A549 (cell line): ENCODE data around the gene CSMD2. TPM values are rescaled to one million over a fixed set of nuclear protein-coding genes. Genes with fewer than 3 reads are reported as not detected.

Experiments
- ATAC-seq, 2 experiments: fragments of 200-7000 bp in 1 of 2; fragments of >200 bp in 1 of 2; cut with Nextera tagmentation in 1 of 2; cut with Tn5 transposase in 1 of 2; 3 replicates each; pipeline versions ENCODE4 v1.8.0 to v1.9.1; 2018 to 2020; ENCODE audit warnings: mild to moderate bottlenecking in 1 of 2, moderate library complexity in 1 of 2
- CTCF ChIA-PET: fragments of 300-600 bp; sonication (Branson Sonifier 250); formaldehyde crosslinking; extraction: SDS; loops from one replicate; lab custom pipeline; 2021; ENCODE audit warnings: antibody characterized with exemption, inconsistent platforms; lab: Yijun Ruan, JAX
- POLR2A ChIA-PET: fragments of 350-600 bp; formaldehyde crosslinking; extraction: SDS; loops from one replicate; lab custom pipeline; 2021; ENCODE audit warnings: antibody characterized with exemption, inconsistent platforms; lab: Yijun Ruan, JAX
- DNase-seq, 2 experiments: peaks; one replicate each; pipeline versions ENCODE4 v3.0.0 to v3.0.0-alpha.2; 2011 to 2016; ENCODE audit warnings: low read depth in 1 of 2, low spot score in 1 of 2
- FAIRE-seq: peaks from 2 replicates; lab custom pipeline; 2011; peaks lifted over from hg19 to GRCh38; lab: Jason Lieb, UNC
- H3K27ac ChIP-seq, 2 experiments: fragments of >200 bp; sonication (Bioruptor Twin); formaldehyde crosslinking; 3 replicates each; pipeline ENCODE4 v1.5.1; 2016 to 2017
- H3K4me1 ChIP-seq: fragments of >200 bp; sonication (Bioruptor Twin); formaldehyde crosslinking; 3 replicates; pipeline ENCODE4 v1.6.1; 2016
- H3K4me2 ChIP-seq: fragments of >200 bp; sonication (Bioruptor Twin); formaldehyde crosslinking; 3 replicates; pipeline ENCODE4 v1.6.1; 2016
- H3K4me3 ChIP-seq: fragments of >200 bp; sonication (Bioruptor Twin); formaldehyde crosslinking; 3 replicates; pipeline ENCODE4 v1.5.1; 2016
- H3K9me3 ChIP-seq: fragments of >200 bp; sonication (Bioruptor Twin); formaldehyde crosslinking; 3 replicates; pipeline ENCODE4 v1.6.1; 2016
- ATOH8 ChIP-seq: fragments of 250-450 bp; sonication (Bioruptor Pico); IDR thresholded peaks from 2 replicates; pipeline ENCODE4 v1.5.0; 2020; ENCODE audit warnings: low read depth, mild to moderate bottlenecking, moderate library complexity
- BCL3 ChIP-seq: fragments of >200 bp; sonication (Bioruptor Twin); formaldehyde crosslinking; IDR thresholded peaks from 3 replicates; pipeline ENCODE4 v1.6.1; 2016
- CBX8 ChIP-seq: fragments of 200-600 bp; sonication (generic); IDR thresholded peaks from 2 replicates; pipeline ENCODE4 v1.6.1; 2016
- CHD4 ChIP-seq: fragments of 200-600 bp; sonication (generic); IDR thresholded peaks from 2 replicates; pipeline ENCODE4 v1.6.1; 2016; ENCODE audit warnings: antibody characterized with exemption, mild to moderate bottlenecking, borderline replicate concordance
- ELK1 ChIP-seq: fragments of 150-350 bp; IDR thresholded peaks from 2 replicates; pipeline ENCODE4 v1.6.1; 2014; ENCODE audit warnings: low read depth, mild to moderate bottlenecking, low read length
- HDAC2 ChIP-seq: fragments of 200-600 bp; sonication (generic); IDR thresholded peaks from 2 replicates; pipeline ENCODE4 v1.6.1; 2016
- HES2 ChIP-seq: fragments of >200 bp; sonication (Bioruptor Twin); formaldehyde crosslinking; IDR thresholded peaks from 2 replicates; pipeline ENCODE4 v1.6.1; 2016
- HEYL ChIP-seq: fragments of 250-450 bp; sonication (Bioruptor Pico); IDR thresholded peaks from 2 replicates; pipeline ENCODE4 v1.8.0; 2021; ENCODE audit warnings: mild to moderate bottlenecking, moderate library complexity
- HOXA7 ChIP-seq: fragments of 250-450 bp; sonication (Bioruptor Pico); IDR thresholded peaks from 2 replicates; pipeline ENCODE4 v1.5.0; 2020; ENCODE audit warnings: mild to moderate bottlenecking, moderate library complexity
- HOXB13 ChIP-seq: fragments of 250-450 bp; sonication (Bioruptor Pico); IDR thresholded peaks from 2 replicates; pipeline ENCODE4 v1.5.0; 2020; ENCODE audit warnings: low read depth, mild to moderate bottlenecking, moderate library complexity
- HOXB5 ChIP-seq: fragments of 250-450 bp; sonication (Bioruptor Pico); IDR thresholded peaks from 2 replicates; pipeline ENCODE4 v1.5.0; 2020; ENCODE audit warnings: mild to moderate bottlenecking, moderate library complexity
- JUN ChIP-seq, 2 experiments: fragments of >200 bp; sonication (Bioruptor Twin); formaldehyde crosslinking; IDR thresholded peaks; 2 replicates in 1 of 2; 3 replicates in 1 of 2; pipeline ENCODE4 v1.6.1; 2016 to 2017
- KDM5A ChIP-seq: fragments of 200-600 bp; sonication (generic); IDR thresholded peaks from 2 replicates; pipeline ENCODE4 v1.6.1; 2016; ENCODE audit warnings: antibody characterized with exemption, mild to moderate bottlenecking
- MAFK ChIP-seq: fragments of 450-650 bp; IDR thresholded peaks from 2 replicates; pipeline ENCODE4 v1.6.1; 2014; ENCODE audit not compliant: partially characterized antibody
- MAX ChIP-seq: IDR thresholded peaks from 2 replicates; pipeline ENCODE4 v1.6.1; 2012
- MAZ ChIP-seq: fragments of 150-350 bp; IDR thresholded peaks from 2 replicates; pipeline ENCODE4 v1.6.1; 2014; ENCODE audit warnings: antibody characterized with exemption, low read depth, low read length, borderline replicate concordance
- PBX3 ChIP-seq: IDR thresholded peaks from 2 replicates; pipeline ENCODE4 v1.6.1; 2012
- POLR2A ChIP-seq: IDR thresholded peaks from 2 replicates; pipeline ENCODE4 v1.6.1; 2012; ENCODE audit warnings: mild to moderate bottlenecking, low read length
- POLR2AphosphoS2 ChIP-seq: conservative IDR thresholded peaks from 2 replicates; pipeline ENCODE4 v1.6.1; 2012; ENCODE audit warnings: low read length, improper control_type of control experiment, inconsistent platforms
- REST ChIP-seq: fragments of 200-600 bp; sonication (generic); IDR thresholded peaks from 2 replicates; pipeline ENCODE4 v1.6.1; 2016; ENCODE audit warnings: antibody characterized with exemption, mild to moderate bottlenecking, moderate library complexity
- RFX5 ChIP-seq: fragments of 450-650 bp; IDR thresholded peaks from 2 replicates; pipeline ENCODE4 v1.7.1; 2014; ENCODE audit warnings: antibody characterized with exemption, mild to moderate bottlenecking, moderate library complexity
- SMC3 ChIP-seq: fragments of >200 bp; sonication (Bioruptor Twin); formaldehyde crosslinking; IDR thresholded peaks from 3 replicates; pipeline ENCODE4 v1.6.1; 2018; ENCODE audit warnings: inconsistent platforms
- SREBF2 ChIP-seq: fragments of 450-650 bp; IDR thresholded peaks from 2 replicates; pipeline ENCODE4 v1.6.1; 2014; ENCODE audit warnings: mild to moderate bottlenecking, moderate library complexity
- USF2 ChIP-seq: fragments of 450-650 bp; IDR thresholded peaks from 2 replicates; pipeline ENCODE4 v1.6.1; 2014; ENCODE audit warnings: antibody characterized with exemption
- WGBS: methylation state at CpG from one replicate; pipeline ENCODE4 v1.1.6; 2017; ENCODE audit errors: missing lambda C conversion rate; 5-methylcytosine and 5-hydroxymethylcytosine counted together
- polyA plus RNA-seq, 4 experiments: library from polyadenylated mRNA; depleted of rRNA in 3 of 4; stranded (reverse); fragments of >200 nt; fragmentation: RNase III in 1 of 4; extraction: RNeasy Plus Mini Kit Qiagen cat#74134 plus additional on column Dnase treatment in 1 of 4; gene quantifications; 2 replicates in 3 of 4; 3 replicates in 1 of 4; pipeline ENCODE4 v1.2.3, GENCODE V29; 2011 to 2017

CSMD2 gene
- polyA plus RNA-seq, 2 of the 4 experiments (the other 2 are of a cell fraction) = not detected

GRCh38 chr1:33898881-33899280, 266.1 kb downstream of the CSMD2 start:
- FAIRE-seq (no peak), DNase-seq (no peak), ATAC-seq (no peak)
- no peak overlapping the region for H3K4me2 ChIP-seq
- H3K27ac ChIP-seq = no peak overlapping the region
- no peaks in the 10 kb centered on the region for H3K4me1 ChIP-seq
- no peak overlapping the region for H3K4me3 ChIP-seq
- no peaks in the 10 kb centered on the region for H3K9me3 ChIP-seq
- ChIA-PET POLR2A (no interaction called here), CTCF (no interaction called here)
- 26% methylated on average over 6 of the region's 9 CpGs for WGBS
- TF ChIP-seq MAX = no peak
- no peak for TF ChIP-seq MAZ
- TF ChIP-seq USF2 = no peak
- TF ChIP-seq REST = no peak
- TF ChIP-seq JUN (IDR thresholded peaks at IDR 0.05) = no peak
- no peak for TF ChIP-seq MAFK
- no peak for TF ChIP-seq HOXB5 (CRISPR knock-in tag)
- TF ChIP-seq RFX5 = no peak
- TF ChIP-seq ELK1 = no peak
- no peak for TF ChIP-seq POLR2A
- no peak for TF ChIP-seq ATOH8 (CRISPR knock-in tag)
- no peak for TF ChIP-seq HDAC2
- no peak for TF ChIP-seq PBX3
- TF ChIP-seq POLR2AphosphoS2 = no peak
- TF ChIP-seq CHD4 = no peak
- no peak for TF ChIP-seq SREBF2
- TF ChIP-seq HOXA7 (CRISPR knock-in tag) = no peak
- no peak for TF ChIP-seq HEYL (CRISPR knock-in tag)
- TF ChIP-seq HOXB13 (CRISPR knock-in tag) = no peak

GRCh38 chr1:33898406-33898805, 266.6 kb downstream of the CSMD2 start:
- ATAC-seq = no peak
- no peak for DNase-seq
- no peak for FAIRE-seq
- Histone ChIP-seq H3K4me1 (no peaks in the 10 kb centered on the region), H3K4me3 (no peak overlapping the region), H3K27ac (no peak overlapping the region), H3K4me2 (no peak overlapping the region), H3K9me3 (no peaks in the 10 kb centered on the region)
- WGBS = 42% methylated on average over 3 of the region's 3 CpGs
- TF ChIP-seq SMC3 = no peak
- no peak for TF ChIP-seq KDM5A
- no peak for TF ChIP-seq BCL3
- no peak for TF ChIP-seq HES2
- no peak for TF ChIP-seq CBX8
- ChIA-PET CTCF (no interaction called here), POLR2A (no interaction called here)
